A549 (cell line): ENCODE results near the gene LIMCH1. TPM values are rescaled to one million over a fixed set of nuclear protein-coding genes. Genes with fewer than 3 reads are reported as not detected.

Source experiments
- ATAC-seq, 2 experiments: fragments of 200-7000 bp in 1 of 2; fragments of >200 bp in 1 of 2; cut with Nextera tagmentation in 1 of 2; cut with Tn5 transposase in 1 of 2; 3 replicates each; pipeline versions ENCODE4 v1.8.0 to v1.9.1; 2018 to 2020; ENCODE audit warnings: mild to moderate bottlenecking in 1 of 2, moderate library complexity in 1 of 2
- CTCF ChIA-PET: fragments of 300-600 bp; sonication (Branson Sonifier 250); formaldehyde crosslinking; extraction: SDS; loops from one replicate; lab custom pipeline; 2021; ENCODE audit warnings: antibody characterized with exemption, inconsistent platforms; lab: Yijun Ruan, JAX
- POLR2A ChIA-PET: fragments of 350-600 bp; formaldehyde crosslinking; extraction: SDS; loops from one replicate; lab custom pipeline; 2021; ENCODE audit warnings: antibody characterized with exemption, inconsistent platforms; lab: Yijun Ruan, JAX
- DNase-seq, 2 experiments: peaks; one replicate each; pipeline versions ENCODE4 v3.0.0 to v3.0.0-alpha.2; 2011 to 2016; ENCODE audit warnings: low read depth in 1 of 2, low spot score in 1 of 2
- FAIRE-seq: peaks from 2 replicates; lab custom pipeline; 2011; peaks lifted over from hg19 to GRCh38; lab: Jason Lieb, UNC
- H3K27ac ChIP-seq, 2 experiments: fragments of >200 bp; sonication (Bioruptor Twin); formaldehyde crosslinking; 3 replicates each; pipeline ENCODE4 v1.5.1; 2016 to 2017
- H3K4me1 ChIP-seq: fragments of >200 bp; sonication (Bioruptor Twin); formaldehyde crosslinking; 3 replicates; pipeline ENCODE4 v1.6.1; 2016
- H3K4me2 ChIP-seq: fragments of >200 bp; sonication (Bioruptor Twin); formaldehyde crosslinking; 3 replicates; pipeline ENCODE4 v1.6.1; 2016
- H3K4me3 ChIP-seq: fragments of >200 bp; sonication (Bioruptor Twin); formaldehyde crosslinking; 3 replicates; pipeline ENCODE4 v1.5.1; 2016
- H3K9me3 ChIP-seq: fragments of >200 bp; sonication (Bioruptor Twin); formaldehyde crosslinking; 3 replicates; pipeline ENCODE4 v1.6.1; 2016
- CBX8 ChIP-seq: fragments of 200-600 bp; sonication (generic); IDR thresholded peaks from 2 replicates; pipeline ENCODE4 v1.6.1; 2016
- CHD4 ChIP-seq: fragments of 200-600 bp; sonication (generic); IDR thresholded peaks from 2 replicates; pipeline ENCODE4 v1.6.1; 2016; ENCODE audit warnings: antibody characterized with exemption, mild to moderate bottlenecking, borderline replicate concordance
- EHF ChIP-seq: fragments of 250-450 bp; sonication (Bioruptor Pico); IDR thresholded peaks from 2 replicates; pipeline ENCODE4 v1.5.0; 2020; ENCODE audit warnings: mild to moderate bottlenecking
- FOXS1 ChIP-seq: fragments of 250-450 bp; sonication (Bioruptor Pico); IDR thresholded peaks from 2 replicates; pipeline ENCODE4 v1.5.0; 2020; ENCODE audit warnings: mild to moderate bottlenecking, moderate library complexity
- GATA3 ChIP-seq: IDR thresholded peaks from 2 replicates; pipeline ENCODE4 v1.6.1; 2012; ENCODE audit warnings: borderline replicate concordance
- HDAC2 ChIP-seq: fragments of 200-600 bp; sonication (generic); IDR thresholded peaks from 2 replicates; pipeline ENCODE4 v1.6.1; 2016
- HEYL ChIP-seq: fragments of 250-450 bp; sonication (Bioruptor Pico); IDR thresholded peaks from 2 replicates; pipeline ENCODE4 v1.8.0; 2021; ENCODE audit warnings: mild to moderate bottlenecking, moderate library complexity
- HOXB5 ChIP-seq: fragments of 250-450 bp; sonication (Bioruptor Pico); IDR thresholded peaks from 2 replicates; pipeline ENCODE4 v1.5.0; 2020; ENCODE audit warnings: mild to moderate bottlenecking, moderate library complexity
- JUN ChIP-seq, 2 experiments: fragments of >200 bp; sonication (Bioruptor Twin); formaldehyde crosslinking; IDR thresholded peaks; 2 replicates in 1 of 2; 3 replicates in 1 of 2; pipeline ENCODE4 v1.6.1; 2016 to 2017
- MYC ChIP-seq: IDR thresholded peaks from 2 replicates; pipeline ENCODE4 v1.6.1; 2012; ENCODE audit warnings: mild to moderate bottlenecking, inconsistent platforms, low read length, improper control_type of control experiment, borderline replicate concordance
- POLR2A ChIP-seq: IDR thresholded peaks from 2 replicates; pipeline ENCODE4 v1.6.1; 2012; ENCODE audit warnings: mild to moderate bottlenecking, low read length
- POLR2AphosphoS2 ChIP-seq: conservative IDR thresholded peaks from 2 replicates; pipeline ENCODE4 v1.6.1; 2012; ENCODE audit warnings: low read length, improper control_type of control experiment, inconsistent platforms
- RNF2 ChIP-seq: fragments of 200-600 bp; sonication (generic); IDR thresholded peaks from 2 replicates; pipeline ENCODE4 v1.6.1; 2016; ENCODE audit warnings: low read depth, mild to moderate bottlenecking, antibody characterized with exemption, moderate library complexity, borderline replicate concordance
- WGBS: methylation state at CpG from one replicate; pipeline ENCODE4 v1.1.6; 2017; ENCODE audit errors: missing lambda C conversion rate; 5-methylcytosine and 5-hydroxymethylcytosine counted together
- polyA plus RNA-seq, 4 experiments: library from polyadenylated mRNA; depleted of rRNA in 3 of 4; stranded (reverse); fragments of >200 nt; fragmentation: RNase III in 1 of 4; extraction: RNeasy Plus Mini Kit Qiagen cat#74134 plus additional on column Dnase treatment in 1 of 4; gene quantifications; 2 replicates in 3 of 4; 3 replicates in 1 of 4; pipeline ENCODE4 v1.2.3, GENCODE V29; 2011 to 2017
- TF ChIP-seq, protein P1 (sequence below): fragments of 150-350 bp; IDR thresholded peaks from 2 replicates; pipeline ENCODE4 v1.6.1; 2014; ENCODE audit warnings: low read depth, mild to moderate bottlenecking, low read length
- TF ChIP-seq, protein P2 (sequence below): IDR thresholded peaks from 2 replicates; pipeline ENCODE4 v1.6.1; 2012

The LIMCH1 gene
- polyA plus RNA-seq, 2 of the 4 experiments (the other 2 are of a cell fraction): 52.9 to 88.9 TPM

DNA sequence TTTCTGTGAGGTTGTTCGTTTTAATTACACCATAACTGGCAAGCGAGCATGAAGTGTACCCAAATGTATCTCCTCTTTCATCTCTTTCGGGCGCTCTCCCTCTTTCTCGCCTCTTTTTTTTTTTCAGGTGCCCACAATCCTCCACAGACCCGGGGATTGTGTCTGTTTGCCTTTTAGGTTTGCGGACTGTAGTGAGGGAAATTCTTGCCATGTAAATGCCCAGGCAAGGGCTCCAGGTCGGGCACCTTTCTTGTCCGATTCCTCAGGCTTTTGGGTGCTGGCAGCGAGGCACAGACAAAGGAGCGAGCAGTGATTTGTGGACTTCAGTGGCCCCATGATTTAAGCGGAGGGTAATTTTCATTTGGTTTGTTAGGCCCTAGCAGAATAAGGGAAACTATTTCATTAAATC lies 211.7 kb downstream of the LIMCH1 start:
- CTCF ChIA-PET: interaction anchor here (0.7 kb wide), 1 partner anchor 44 kb away, joined by 4 read pairs; no protein-coding TSS in a partner anchor
- POLR2A ChIA-PET: no interaction called here
- H3K27ac ChIP-seq: no peak overlapping the region
- ATAC-seq (no peak), FAIRE-seq (no peak), DNase-seq (no peak)
- H3K9me3 ChIP-seq: no peaks in the 10 kb centered on the region
- 59% methylated on average over 12 of the region's 12 CpGs for WGBS
- H3K4me2 ChIP-seq: no peak overlapping the region
- H3K4me3 ChIP-seq: no peak overlapping the region
- H3K4me1 ChIP-seq: no peaks in the 10 kb centered on the region
- TF ChIP-seq HEYL (CRISPR knock-in tag) (no peak), FOXS1 (CRISPR knock-in tag) (no peak), JUN (IDR thresholded peaks at IDR 0.05) (no peak), HOXB5 (CRISPR knock-in tag) (no peak), POLR2A (no peak), POLR2AphosphoS2 (no peak), RNF2 (no peak), HDAC2 (no peak), GATA3 (no peak), EHF (CRISPR knock-in tag) (no peak), CBX8 (no peak), CHD4 (no peak), MYC (no peak)
- TF ChIP-seq, protein P1, sequence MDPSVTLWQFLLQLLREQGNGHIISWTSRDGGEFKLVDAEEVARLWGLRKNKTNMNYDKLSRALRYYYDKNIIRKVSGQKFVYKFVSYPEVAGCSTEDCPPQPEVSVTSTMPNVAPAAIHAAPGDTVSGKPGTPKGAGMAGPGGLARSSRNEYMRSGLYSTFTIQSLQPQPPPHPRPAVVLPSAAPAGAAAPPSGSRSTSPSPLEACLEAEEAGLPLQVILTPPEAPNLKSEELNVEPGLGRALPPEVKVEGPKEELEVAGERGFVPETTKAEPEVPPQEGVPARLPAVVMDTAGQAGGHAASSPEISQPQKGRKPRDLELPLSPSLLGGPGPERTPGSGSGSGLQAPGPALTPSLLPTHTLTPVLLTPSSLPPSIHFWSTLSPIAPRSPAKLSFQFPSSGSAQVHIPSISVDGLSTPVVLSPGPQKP: no peak
- TF ChIP-seq, protein P2, sequence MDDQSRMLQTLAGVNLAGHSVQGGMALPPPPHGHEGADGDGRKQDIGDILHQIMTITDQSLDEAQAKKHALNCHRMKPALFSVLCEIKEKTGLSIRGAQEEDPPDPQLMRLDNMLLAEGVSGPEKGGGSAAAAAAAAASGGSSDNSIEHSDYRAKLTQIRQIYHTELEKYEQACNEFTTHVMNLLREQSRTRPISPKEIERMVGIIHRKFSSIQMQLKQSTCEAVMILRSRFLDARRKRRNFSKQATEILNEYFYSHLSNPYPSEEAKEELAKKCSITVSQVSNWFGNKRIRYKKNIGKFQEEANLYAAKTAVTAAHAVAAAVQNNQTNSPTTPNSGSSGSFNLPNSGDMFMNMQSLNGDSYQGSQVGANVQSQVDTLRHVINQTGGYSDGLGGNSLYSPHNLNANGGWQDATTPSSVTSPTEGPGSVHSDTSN: no peak

Other genes starting within 250 kb of the LIMCH1 start
- gene PHOX2B, start 210.6 kb downstream of the LIMCH1 start, polyA plus RNA-seq (2011; rRNA removed): not detected in 2 replicates
- not detected in 3 replicates for gene PHOX2B, start 210.6 kb downstream of the LIMCH1 start, polyA plus RNA-seq (2017; fragmentation: RNase III; extraction: RNeasy Plus Mini Kit Qiagen cat#74134 plus additional on column Dnase treatment)